PC-9 (cell line): ENCODE results near the gene KCNH3.

ENCODE experiments used
- EZH2 ChIP-seq: fragments of 200-600 bp; sonication (generic); IDR thresholded peaks from 2 replicates; pipeline ENCODE4 v1.8.0; 2017; ENCODE audit warnings: antibody characterized with exemption, low read depth
- TF ChIP-seq, protein P1 (sequence below): fragments of 200-600 bp; sonication (generic); conservative IDR thresholded peaks from 2 replicates; pipeline ENCODE4 v1.6.1; 2017; ENCODE audit warnings: mixed run types, antibody characterized with exemption, mild to moderate bottlenecking, moderate library complexity

- TF ChIP-seq, protein P1, sequence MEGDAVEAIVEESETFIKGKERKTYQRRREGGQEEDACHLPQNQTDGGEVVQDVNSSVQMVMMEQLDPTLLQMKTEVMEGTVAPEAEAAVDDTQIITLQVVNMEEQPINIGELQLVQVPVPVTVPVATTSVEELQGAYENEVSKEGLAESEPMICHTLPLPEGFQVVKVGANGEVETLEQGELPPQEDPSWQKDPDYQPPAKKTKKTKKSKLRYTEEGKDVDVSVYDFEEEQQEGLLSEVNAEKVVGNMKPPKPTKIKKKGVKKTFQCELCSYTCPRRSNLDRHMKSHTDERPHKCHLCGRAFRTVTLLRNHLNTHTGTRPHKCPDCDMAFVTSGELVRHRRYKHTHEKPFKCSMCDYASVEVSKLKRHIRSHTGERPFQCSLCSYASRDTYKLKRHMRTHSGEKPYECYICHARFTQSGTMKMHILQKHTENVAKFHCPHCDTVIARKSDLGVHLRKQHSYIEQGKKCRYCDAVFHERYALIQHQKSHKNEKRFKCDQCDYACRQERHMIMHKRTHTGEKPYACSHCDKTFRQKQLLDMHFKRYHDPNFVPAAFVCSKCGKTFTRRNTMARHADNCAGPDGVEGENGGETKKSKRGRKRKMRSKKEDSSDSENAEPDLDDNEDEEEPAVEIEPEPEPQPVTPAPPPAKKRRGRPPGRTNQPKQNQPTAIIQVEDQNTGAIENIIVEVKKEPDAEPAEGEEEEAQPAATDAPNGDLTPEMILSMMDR: no peak
- TF ChIP-seq EZH2: no peak
Observed at GRCh38 chr12:49587174-49587908, 48.5 kb downstream of the KCNH3 start.
